ENCODE results near the gene PATL1.
"Not testable (repeated sequence)": the region's sequence is repeated elsewhere in the genome, so short reads cannot be mapped to it uniquely, and the experiment has no call there.

Gene PATL1, protein sequence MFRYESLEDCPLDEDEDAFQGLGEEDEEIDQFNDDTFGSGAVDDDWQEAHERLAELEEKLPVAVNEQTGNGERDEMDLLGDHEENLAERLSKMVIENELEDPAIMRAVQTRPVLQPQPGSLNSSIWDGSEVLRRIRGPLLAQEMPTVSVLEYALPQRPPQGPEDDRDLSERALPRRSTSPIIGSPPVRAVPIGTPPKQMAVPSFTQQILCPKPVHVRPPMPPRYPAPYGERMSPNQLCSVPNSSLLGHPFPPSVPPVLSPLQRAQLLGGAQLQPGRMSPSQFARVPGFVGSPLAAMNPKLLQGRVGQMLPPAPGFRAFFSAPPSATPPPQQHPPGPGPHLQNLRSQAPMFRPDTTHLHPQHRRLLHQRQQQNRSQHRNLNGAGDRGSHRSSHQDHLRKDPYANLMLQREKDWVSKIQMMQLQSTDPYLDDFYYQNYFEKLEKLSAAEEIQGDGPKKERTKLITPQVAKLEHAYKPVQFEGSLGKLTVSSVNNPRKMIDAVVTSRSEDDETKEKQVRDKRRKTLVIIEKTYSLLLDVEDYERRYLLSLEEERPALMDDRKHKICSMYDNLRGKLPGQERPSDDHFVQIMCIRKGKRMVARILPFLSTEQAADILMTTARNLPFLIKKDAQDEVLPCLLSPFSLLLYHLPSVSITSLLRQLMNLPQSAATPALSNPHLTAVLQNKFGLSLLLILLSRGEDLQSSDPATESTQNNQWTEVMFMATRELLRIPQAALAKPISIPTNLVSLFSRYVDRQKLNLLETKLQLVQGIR

GRCh38 chr11:59668950-59669610, at the start of gene PATL1:
TSS of gene PATL1 (minus strand) at chr11:59669037. CDS start at chr11:59668895, 142 bp downstream.
- DNase-seq = peak; percentile 98

DNA sequence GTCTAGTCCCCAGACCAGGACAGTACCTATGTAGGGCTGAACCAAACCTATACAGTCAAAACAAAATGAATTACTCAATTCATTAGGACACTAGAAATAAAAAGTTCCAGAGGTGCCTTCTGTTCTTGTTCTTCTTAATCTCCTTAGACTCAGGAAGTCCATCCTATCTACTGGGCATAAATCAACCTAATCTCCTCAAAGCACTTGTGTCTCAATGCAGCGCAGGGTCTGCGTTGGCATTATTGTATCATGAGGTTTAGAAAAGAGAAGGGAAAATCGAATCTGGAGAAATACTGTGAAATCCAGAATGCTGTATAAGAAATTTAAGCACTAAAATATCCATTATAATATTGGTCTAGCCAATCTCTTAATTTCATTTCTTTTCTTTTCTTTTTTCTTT, 47.2 kb upstream of the PATL1 start:
- DNase-seq = peak; percentile 57

- no peak for DNase-seq
These were observed 44.9 kb upstream of the PATL1 start, which contains the start of gene OR10V1 for GRCh38 chr11:59713745-59714144. TSS of gene OR10V1 (minus strand) at chr11:59713845. CDS start at chr11:59713845, 0 bp downstream.

DNA sequence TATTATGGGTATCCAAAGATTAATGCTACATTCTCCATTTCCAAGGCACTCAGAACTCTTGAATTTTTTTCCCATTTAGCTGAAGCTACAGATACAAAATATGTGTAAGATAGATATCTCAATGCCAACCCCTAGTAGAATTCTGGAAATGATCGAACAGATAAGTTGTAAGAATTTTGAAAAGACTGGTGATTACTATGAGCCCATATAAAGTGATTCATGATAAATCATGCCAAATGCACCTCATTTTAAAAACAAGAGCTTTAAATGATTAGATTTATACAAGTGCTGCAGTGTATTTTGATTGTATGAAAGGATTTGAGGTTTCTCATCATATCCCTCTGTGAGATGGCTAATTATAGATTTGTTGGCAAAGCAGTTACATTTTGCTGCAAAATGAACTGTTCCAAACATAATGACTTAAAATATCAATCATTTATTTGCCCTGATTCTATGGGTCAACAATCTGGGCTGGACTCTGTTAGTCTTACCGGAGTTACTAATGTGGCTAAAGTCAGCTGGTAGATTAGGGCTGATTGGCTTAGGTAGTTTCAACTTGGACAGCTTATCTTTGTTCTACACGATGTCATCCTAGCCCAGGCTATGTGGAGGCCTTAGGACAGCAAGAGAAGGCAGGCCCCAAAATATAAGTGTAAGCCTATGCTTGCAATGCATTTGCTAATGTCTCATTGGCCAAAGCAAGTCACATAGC, 41.5 kb upstream of the PATL1 start:
- DNase-seq = peak; percentile 41

- DNase-seq = no peak
These were observed 39.7 kb upstream of the PATL1 start for GRCh38 chr11:59708537-59708936.

- DNase-seq = no peak
These were observed 38.5 kb upstream of the PATL1 start for GRCh38 chr11:59707371-59707770.

- peak; percentile 93 for DNase-seq
These were observed 37.9 kb upstream of the PATL1 start for GRCh38 chr11:59706518-59707285.

DNA sequence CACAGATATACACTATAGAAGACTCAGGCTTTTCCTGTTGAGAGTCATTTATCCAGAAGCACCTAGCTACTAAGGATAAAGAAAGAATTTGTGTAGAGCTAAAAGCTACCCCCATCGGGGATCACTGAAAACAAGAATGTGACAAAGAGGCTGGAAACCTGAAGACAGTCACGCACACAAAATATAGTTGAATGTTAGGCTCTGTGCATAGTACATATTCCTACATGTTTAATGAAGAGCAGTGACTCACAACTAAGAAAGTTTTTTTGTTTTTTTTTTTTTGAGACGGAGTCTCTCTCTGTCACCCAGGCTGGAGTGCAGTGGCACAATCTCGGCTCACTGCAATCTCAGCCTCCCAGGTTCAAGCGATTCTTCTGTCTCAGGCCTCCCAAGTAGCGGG, 36.5 kb upstream of the PATL1 start:
- DNase-seq = no peak

DNA sequence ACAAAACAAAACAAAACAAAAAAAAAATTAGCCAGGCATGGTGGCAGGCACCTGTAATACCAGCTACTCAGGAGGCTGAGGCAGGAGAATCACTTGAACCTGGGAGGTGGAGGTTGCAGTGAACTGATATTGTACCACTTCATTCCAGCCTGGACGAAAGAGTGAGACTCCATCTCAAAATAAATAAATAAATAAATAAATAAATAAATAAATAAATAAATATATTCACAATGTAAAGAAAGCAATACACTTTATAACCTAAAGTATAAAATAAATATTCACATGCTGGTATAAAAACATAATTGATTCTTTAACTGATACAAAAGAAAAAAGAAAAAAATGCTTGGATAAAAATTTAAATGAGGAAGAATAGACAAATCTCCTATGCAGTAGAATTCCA, 34.7 kb upstream of the PATL1 start:
- DNase-seq = not testable (repeated sequence)

- DNase-seq = not testable (repeated sequence)
These were observed 31.3 kb upstream of the PATL1 start for GRCh38 chr11:59700157-59700556.

DNA sequence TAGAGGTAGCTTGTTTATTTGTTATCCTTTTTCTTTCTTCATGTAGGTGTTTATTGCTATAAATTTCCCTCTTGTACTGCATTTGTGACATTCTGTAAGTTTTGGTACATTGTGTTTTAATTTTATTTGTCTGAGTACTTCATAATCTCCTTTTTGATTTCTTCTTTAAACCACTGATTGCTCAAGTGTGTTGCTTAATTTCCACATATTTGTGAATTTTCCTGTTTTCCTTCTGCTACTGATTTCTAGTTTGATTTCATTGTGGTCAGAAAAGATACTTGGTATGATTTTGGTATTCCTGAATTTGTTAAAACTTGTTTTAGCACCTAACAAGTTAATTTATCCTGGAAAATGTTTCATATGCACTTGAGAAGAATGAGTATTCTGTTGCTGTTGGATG, 29.7 kb upstream of the PATL1 start:
- no peak for DNase-seq

DNA sequence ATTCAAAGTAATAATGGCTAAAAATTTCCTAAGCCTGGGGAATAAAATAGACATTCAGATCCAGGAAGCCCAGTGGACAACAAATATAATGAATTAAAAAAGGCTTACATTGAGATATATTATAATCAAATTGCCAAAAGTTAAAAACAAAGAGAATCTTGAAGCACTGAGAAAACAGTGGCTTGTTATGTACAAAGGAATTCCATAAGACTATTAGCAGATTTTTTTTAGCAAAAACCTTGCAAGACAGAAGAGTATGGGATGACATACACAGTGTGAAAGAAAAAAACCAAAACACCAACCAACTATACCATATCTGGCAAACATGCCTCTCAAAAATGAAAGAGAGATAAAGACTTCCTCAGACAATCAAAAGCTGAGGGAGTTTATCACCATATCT, 24.1 kb upstream of the PATL1 start:
- DNase-seq = no peak

DNA sequence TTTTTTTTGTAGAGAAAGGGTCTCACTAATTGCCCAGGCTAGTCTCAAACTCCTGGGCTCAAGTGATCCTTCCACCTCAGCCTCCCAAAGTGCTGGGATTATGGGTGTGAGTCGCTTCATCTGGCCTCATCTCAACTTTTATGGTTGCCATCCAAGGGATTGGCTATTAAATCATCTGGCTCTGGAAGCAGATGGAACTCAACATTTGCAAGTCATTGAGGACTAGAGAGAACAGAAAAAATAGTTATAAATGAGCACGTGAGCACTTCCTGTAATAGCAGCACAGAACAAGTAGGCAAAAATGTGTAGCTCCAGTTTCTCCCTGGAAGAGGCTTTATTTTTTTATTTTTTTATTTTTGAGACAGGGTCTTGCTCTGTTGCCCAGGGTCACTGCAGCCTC, 22.3 kb upstream of the PATL1 start:
- DNase-seq = no peak

DNA sequence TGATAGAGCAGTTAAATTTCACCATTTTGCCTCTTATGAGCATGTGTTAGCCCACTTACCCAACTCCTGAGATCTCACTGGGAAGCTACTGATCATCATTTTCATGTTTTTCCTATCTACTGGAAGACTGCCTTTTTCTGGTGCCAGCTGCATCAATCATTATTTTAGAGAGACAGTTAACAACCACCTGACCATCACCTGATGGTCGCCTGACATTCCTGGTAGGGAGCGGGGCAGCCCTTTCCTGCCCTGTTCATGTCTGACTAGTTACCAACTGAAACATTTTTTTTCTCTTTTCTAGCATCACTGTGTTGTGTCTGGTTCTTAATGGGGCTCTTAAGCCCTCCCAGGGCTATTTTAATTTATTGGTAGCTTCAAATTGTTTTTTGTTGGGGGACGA, 20.2 kb upstream of the PATL1 start:
- no peak for DNase-seq

DNA sequence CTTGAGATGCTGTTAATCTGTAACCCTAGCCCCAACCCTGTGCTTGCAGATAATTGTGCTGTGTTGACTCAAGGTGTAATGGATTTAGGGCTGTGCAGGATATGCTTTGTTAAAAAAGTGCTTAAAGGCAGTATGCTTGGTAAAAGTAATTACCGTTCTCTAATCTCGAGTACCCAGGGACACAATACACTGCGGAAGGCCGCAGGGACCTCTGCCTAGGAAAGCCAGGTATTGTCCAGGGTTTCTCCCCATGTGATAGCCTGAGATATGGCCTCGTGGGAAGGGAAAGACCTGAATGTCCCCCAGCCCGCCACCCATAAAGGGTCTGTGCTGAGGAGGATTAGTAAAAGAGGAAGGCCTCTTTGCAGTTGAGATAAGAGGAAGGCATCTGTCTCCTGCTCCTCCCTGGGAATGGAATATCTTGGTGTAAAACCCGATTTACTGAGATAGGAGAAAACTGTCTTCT, 12.5 kb upstream of the PATL1 start:
- DNase-seq = peak; percentile 79

- DNase-seq = peak; percentile 90
These were observed 11.7 kb upstream of the PATL1 start for GRCh38 chr11:59680287-59681154.

DNA sequence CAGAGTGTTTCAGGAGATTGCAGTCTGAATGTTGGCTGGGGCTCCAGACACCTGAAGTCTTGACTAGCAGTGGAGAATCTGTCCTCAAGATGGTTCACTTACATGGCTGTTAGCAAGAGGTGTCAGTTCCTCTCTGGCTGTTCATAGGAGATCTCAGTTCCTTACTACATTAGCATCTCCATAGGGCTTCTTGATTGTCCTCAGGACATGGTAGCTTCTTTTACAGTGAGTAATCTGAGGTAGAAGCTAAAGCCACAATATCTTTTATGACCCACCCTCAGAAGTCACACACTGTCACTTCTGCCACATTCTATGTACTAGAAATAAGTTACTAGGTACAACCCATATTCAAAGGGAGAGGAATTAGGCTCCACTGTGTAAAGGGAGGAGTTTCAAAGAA, 10.5 kb upstream of the PATL1 start:
- no peak for DNase-seq

GRCh38 chr11:59678813-59679165, 10.0 kb upstream of the PATL1 start:
- no peak for DNase-seq

DNA sequence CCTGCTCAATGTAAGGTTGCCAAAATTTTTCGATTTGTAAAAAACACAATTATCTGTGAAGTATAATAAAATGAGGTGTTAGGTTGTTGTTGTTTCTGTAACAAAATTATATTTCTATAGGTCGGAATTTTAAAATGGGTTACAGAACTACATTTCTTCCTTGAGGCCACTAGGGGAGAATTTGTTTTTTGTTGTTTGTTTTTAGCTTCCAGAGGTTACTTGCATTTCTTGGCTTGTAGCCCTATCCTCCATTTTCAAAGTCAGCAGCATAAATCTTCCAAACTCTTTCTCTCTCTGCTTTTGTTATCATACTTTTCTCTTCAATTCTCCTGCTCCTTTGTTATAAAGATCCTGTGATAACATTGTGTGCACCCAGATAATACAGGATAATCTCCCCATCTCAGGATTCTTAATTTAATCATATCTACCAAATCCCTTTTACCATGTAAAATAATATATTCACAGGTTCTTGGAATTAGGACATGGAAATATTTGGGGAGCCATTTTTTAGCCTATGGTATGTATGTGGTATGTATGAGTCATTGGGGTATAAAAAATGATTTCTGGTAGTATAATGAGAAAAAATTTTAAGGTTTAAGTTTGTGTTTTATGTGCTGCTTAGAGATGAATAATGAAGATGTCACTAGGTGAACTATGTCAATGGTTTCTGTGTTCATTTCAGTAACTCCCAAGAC, 9.4 kb upstream of the PATL1 start:
- no peak for DNase-seq

- no peak for DNase-seq
These were observed 7.4 kb upstream of the PATL1 start for GRCh38 chr11:59676205-59676604.

All from OCI-M1 (cell line).